Fibroblast of lung (primary cell): ENCODE data around the gene PSMC4. TPM values are rescaled to one million over a fixed set of nuclear protein-coding genes. Genes with fewer than 3 reads are reported as not detected.

Experiments
- DNase-seq, 2 donors: peaks; one replicate each; pipeline versions ENCODE4 v3.0.0 to v3.0.0-alpha.2; 2010; ENCODE audit warnings: low read depth in 2 of 2
- H2AFZ ChIP-seq: 2 replicates; pipeline ENCODE4 v1.5.1; 2012; ENCODE audit warnings: low read length, control low read depth, inconsistent platforms
- H3K27ac ChIP-seq: 2 replicates; pipeline ENCODE4 v1.5.1; 2011; ENCODE audit warnings: low read length, control low read depth; ENCODE audit not compliant: insufficient read depth
- H3K27me3 ChIP-seq: 2 replicates; pipeline ENCODE4 v1.5.1; 2011; ENCODE audit warnings: mild to moderate bottlenecking, low read length; ENCODE audit not compliant: control insufficient read depth, insufficient read depth
- H3K36me3 ChIP-seq: 2 replicates; pipeline ENCODE4 v1.5.1; 2011; ENCODE audit warnings: low read length; ENCODE audit not compliant: control insufficient read depth, insufficient read depth
- H3K4me1 ChIP-seq: 2 replicates; pipeline ENCODE4 v1.5.1; 2011; ENCODE audit warnings: low read length; ENCODE audit not compliant: control insufficient read depth, insufficient read depth; ENCODE audit errors: extremely low read depth
- H3K4me2 ChIP-seq: 2 replicates; pipeline ENCODE4 v1.5.1; 2011; ENCODE audit warnings: low read length, control low read depth; ENCODE audit not compliant: insufficient read depth; ENCODE audit errors: extremely low read depth
- H3K4me3 ChIP-seq, 4 experiments: fragments of 200-600 bp in 1 of 4; sonication (generic) in 1 of 4; replicated peaks in 1 of 4; 2 replicates each; pipeline ENCODE4 v1.5.1; 2011 to 2016; ENCODE audit warnings: low read length in 4 of 4, low read depth in 3 of 4, mild to moderate bottlenecking in 3 of 4, control low read depth in 2 of 4, inconsistent platforms in 1 of 4, mixed read lengths in 1 of 4; ENCODE audit not compliant: insufficient read depth in 1 of 4; ENCODE audit errors: control extremely low read depth in 1 of 4
- H3K79me2 ChIP-seq: 2 replicates; pipeline ENCODE4 v1.5.1; 2012; ENCODE audit warnings: mild to moderate bottlenecking, low read length, inconsistent platforms; ENCODE audit not compliant: control insufficient read depth, insufficient read depth
- H3K9ac ChIP-seq: 2 replicates; pipeline ENCODE4 v1.5.1; 2011; ENCODE audit warnings: mild to moderate bottlenecking, low read length, control low read depth; ENCODE audit not compliant: insufficient read depth
- H3K9me3 ChIP-seq: 2 replicates; pipeline ENCODE4 v1.5.1; 2012; ENCODE audit warnings: low read depth, low read length; ENCODE audit not compliant: control insufficient read depth, insufficient read depth
- H4K20me1 ChIP-seq: 2 replicates; pipeline ENCODE4 v1.5.1; 2011; ENCODE audit warnings: low read length; ENCODE audit not compliant: control insufficient read depth, insufficient read depth; ENCODE audit errors: extremely low read depth
- EZH2 ChIP-seq: IDR thresholded peaks from 2 replicates; pipeline ENCODE4 v1.5.1; 2012; ENCODE audit warnings: low read length, control low read depth, mild to moderate bottlenecking; ENCODE audit errors: missing control alignments
- polyA plus RNA-seq, 2 donors: library from polyadenylated mRNA; depleted of rRNA in 1 of 2; stranded (reverse) in 1 of 2; unstranded in 1 of 2; fragments of >200 nt; gene quantifications; 2 replicates each; pipeline ENCODE4 v1.2.1, GENCODE V29; 2011 to 2012; ENCODE audit warnings: missing spikeins in 1 of 2
- total RNA-seq: library from RNA; depleted of rRNA; stranded (reverse); fragments of >200 nt; gene quantifications from 2 replicates; pipeline ENCODE4 v1.2.1, GENCODE V29; 2014
- TF ChIP-seq, protein P1 (sequence below), 2 donors: IDR thresholded peaks in 1 of 2; conservative IDR thresholded peaks in 1 of 2; 1 replicate in 1 of 2; 2 replicates in 1 of 2; pipeline ENCODE4 v1.5.1; 2011 to 2012; ENCODE audit warnings: low read length in 2 of 2, control low read depth in 1 of 2, inconsistent platforms in 1 of 2, low read depth in 1 of 2, mild to moderate bottlenecking in 1 of 2

PSMC4 gene
- total and polyA plus RNA-seq, 2 donors (not counting 1 experiment from before 2014, with no cell fraction given), result 75.1 to 76.0 TPM

DNA sequence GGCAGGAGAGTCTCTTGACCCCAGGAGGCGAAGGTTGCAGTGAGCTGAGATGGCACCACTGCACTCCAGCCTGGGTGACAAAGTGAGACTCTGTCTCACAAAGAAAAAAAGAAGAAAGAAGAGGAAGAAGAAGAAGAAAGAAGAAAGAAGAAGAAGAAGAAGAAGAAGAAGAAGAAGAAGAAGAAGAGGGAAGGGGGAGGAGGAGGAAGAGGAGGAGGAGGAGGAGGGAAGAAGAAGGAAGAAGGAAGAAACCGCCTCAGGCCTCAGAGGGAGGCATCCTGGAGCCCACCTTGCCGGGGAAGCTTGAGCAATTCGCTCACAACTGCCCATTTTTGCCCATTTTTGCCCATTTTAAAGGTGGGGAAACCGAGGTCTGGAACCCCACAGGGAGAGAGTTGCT, 46.0 kb upstream of the PSMC4 start:
- Histone ChIP-seq H2AFZ (no peak overlapping the region), H4K20me1 (no peaks in the 10 kb centered on the region), H3K36me3 (no peaks in the 10 kb centered on the region), H3K4me3 (no peak overlapping the region), H3K4me2 (no peak overlapping the region), H3K9me3 (no peaks in the 10 kb centered on the region), H3K27ac (no peak overlapping the region), H3K79me2 (no peaks in the 10 kb centered on the region), H3K27me3 (no peaks in the 10 kb centered on the region), H3K4me1 (no peaks in the 10 kb centered on the region), H3K9ac (no peak overlapping the region)
- DNase-seq, result no peak
- TF ChIP-seq EZH2, result no peak
- TF ChIP-seq, protein P1, sequence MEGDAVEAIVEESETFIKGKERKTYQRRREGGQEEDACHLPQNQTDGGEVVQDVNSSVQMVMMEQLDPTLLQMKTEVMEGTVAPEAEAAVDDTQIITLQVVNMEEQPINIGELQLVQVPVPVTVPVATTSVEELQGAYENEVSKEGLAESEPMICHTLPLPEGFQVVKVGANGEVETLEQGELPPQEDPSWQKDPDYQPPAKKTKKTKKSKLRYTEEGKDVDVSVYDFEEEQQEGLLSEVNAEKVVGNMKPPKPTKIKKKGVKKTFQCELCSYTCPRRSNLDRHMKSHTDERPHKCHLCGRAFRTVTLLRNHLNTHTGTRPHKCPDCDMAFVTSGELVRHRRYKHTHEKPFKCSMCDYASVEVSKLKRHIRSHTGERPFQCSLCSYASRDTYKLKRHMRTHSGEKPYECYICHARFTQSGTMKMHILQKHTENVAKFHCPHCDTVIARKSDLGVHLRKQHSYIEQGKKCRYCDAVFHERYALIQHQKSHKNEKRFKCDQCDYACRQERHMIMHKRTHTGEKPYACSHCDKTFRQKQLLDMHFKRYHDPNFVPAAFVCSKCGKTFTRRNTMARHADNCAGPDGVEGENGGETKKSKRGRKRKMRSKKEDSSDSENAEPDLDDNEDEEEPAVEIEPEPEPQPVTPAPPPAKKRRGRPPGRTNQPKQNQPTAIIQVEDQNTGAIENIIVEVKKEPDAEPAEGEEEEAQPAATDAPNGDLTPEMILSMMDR (conservative IDR thresholded peaks at IDR 0.05 in 1 of 2, IDR thresholded peaks at IDR 0.05 in 1 of 2; ENCODE audit: low read depth in 1 of 2, low read length in 2 of 2), result no peak

DNA sequence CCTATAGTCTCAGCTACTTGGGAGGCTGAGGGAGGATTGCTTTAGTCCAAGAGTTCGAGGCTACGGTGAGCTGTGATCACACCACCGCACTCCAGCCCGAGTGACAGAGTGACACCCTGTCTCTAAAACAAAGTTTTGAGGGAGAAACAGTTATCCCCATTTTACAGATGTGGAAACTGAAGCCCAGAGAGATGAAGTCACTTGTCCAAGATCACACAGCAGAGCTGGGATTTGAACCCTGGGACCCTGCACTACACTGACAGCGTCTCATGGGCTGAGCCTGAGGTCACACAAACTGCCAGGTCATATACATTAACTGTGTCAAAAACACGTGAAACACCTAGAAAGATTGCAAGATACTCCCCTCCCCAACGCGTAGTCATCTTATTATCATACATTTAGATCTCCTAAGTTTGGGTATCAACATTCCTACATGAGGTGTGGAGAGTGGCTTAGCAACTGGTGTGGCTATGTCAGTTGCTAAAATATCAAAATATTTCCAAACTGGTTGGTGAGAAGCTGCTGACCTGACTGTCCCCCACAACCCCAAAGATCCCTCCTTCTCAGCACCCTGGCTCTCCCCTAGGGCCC, 44.7 kb upstream of the PSMC4 start:
- no peak for TF ChIP-seq EZH2
- TF ChIP-seq, protein P1 (conservative IDR thresholded peaks at IDR 0.05 in 1 of 2, IDR thresholded peaks at IDR 0.05 in 1 of 2; ENCODE audit: low read depth in 1 of 2, low read length in 2 of 2), result no peak
- H3K9me3 ChIP-seq, result no peaks in the 10 kb centered on the region
- H4K20me1 ChIP-seq, result no peaks in the 10 kb centered on the region
- DNase-seq, result no peak
- H3K36me3 ChIP-seq, result no peaks in the 10 kb centered on the region
- no peak overlapping the region for H2AFZ ChIP-seq
- no peaks in the 10 kb centered on the region for H3K27me3 ChIP-seq
- no peak overlapping the region for H3K4me3 ChIP-seq
- H3K4me2 ChIP-seq, result no peak overlapping the region
- H3K9ac ChIP-seq, result no peak overlapping the region
- H3K27ac ChIP-seq, result no peak overlapping the region
- no peaks in the 10 kb centered on the region for H3K4me1 ChIP-seq
- H3K79me2 ChIP-seq, result no peaks in the 10 kb centered on the region

DNA sequence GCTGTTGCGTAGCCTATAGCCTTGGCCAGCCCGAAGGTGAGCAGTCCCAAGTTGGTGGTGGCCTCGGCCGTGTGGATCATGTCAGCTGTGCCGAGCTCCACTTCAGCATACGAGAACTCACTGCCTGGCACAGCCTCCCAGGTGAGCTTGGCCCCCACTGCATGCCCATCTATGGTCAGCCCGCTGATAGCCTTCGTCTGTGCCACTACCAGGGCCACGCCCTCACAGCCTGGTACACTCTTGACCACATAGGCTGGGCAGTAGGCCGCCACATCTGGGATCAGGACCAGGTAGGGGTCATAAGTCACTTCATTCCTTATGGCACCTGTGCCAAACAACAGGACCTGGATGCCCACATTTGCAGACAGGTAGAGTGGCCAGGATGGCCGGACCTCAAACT, 43.9 kb upstream of the PSMC4 start:
- no peak overlapping the region for H3K4me2 ChIP-seq
- no peak overlapping the region for H2AFZ ChIP-seq
- no peak for DNase-seq
- H3K9ac ChIP-seq, result no peak overlapping the region
- TF ChIP-seq, protein P1 (conservative IDR thresholded peaks at IDR 0.05 in 1 of 2, IDR thresholded peaks at IDR 0.05 in 1 of 2; ENCODE audit: low read depth in 1 of 2, low read length in 2 of 2), result no peak
- TF ChIP-seq EZH2, result no peak
- H4K20me1 ChIP-seq, result no peaks in the 10 kb centered on the region
- H3K27me3 ChIP-seq, result no peaks in the 10 kb centered on the region
- H3K4me3 ChIP-seq, result no peak overlapping the region
- H3K4me1 ChIP-seq, result no peaks in the 10 kb centered on the region
- no peaks in the 10 kb centered on the region for H3K36me3 ChIP-seq
- no peaks in the 10 kb centered on the region for H3K9me3 ChIP-seq
- no peak overlapping the region for H3K27ac ChIP-seq
- no peaks in the 10 kb centered on the region for H3K79me2 ChIP-seq
